ENCODE results near the gene RAB7A. TPM values are rescaled to one million over a fixed set of nuclear protein-coding genes. Genes with fewer than 3 reads are reported as not detected.

RAB7A gene
- total and polyA plus RNA-seq, 2 of the 4 experiments (the other 2 are of a cell fraction), result 57.0 to 240 TPM

DNA sequence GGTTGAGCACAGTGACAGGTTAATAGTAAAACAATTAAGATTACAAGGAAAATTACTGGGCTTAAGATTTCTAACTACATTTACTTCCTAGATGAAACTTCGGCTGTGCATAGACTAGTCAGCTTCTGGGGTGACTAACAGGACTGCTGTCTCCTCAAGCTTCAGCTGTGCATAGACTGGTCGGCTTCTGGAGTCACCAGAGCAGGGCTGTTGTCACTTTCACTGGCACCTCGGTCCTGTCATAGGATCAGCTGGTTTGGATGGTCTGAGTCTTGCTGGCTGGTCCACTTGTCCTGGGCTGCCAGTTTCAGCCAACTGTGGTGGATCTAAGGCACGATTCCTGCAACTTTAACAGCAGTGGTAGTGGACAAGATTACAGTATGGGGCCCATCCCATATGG, 129.6 kb downstream of the RAB7A start:
- Histone ChIP-seq H2BK5ac (ENCODE audit: low read depth, low read length, poor library complexity, severe bottlenecking) (no peak overlapping the region), H4K91ac (ENCODE audit: insufficient read depth, low read depth, low read length) (no peak overlapping the region), H3K9ac (ENCODE audit: low read depth, low read length) (no peak overlapping the region), H3K9me1 (ENCODE audit: insufficient read depth, low read length) (no peaks in the 10 kb centered on the region), H3K79me1 (ENCODE audit: low read depth in 1 of 2, low read length in 2 of 2) (no peaks in the 10 kb centered on the region), H3K27me3 (ENCODE audit: control insufficient read depth, insufficient read depth, low read length) (peaks cover 1% of the 10 kb centered on the region; the same call in 1 of the 2 replicates), H4K5ac (ENCODE audit: low read depth, low read length) (no peak overlapping the region), H2AFZ (replicated peaks; ENCODE audit: low read length, poor library complexity) (no peak overlapping the region), H3K23ac (ENCODE audit: low read depth, low read length) (no peak overlapping the region), H2AK5ac (ENCODE audit: low read depth, low read length) (no peak overlapping the region), H3K27ac (ENCODE audit: insufficient read depth, low read length) (no peak overlapping the region), H2BK120ac (ENCODE audit: low read depth, low read length) (no peak overlapping the region), H3K14ac (replicated peaks; ENCODE audit: low read depth, low read length) (no peak overlapping the region), H3K9me3 (ENCODE audit: control insufficient read depth, insufficient read depth, low read length) (peaks cover 38% of the 10 kb centered on the region), H3K36me3 (ENCODE audit: control insufficient read depth, insufficient read depth, low read length) (no peaks in the 10 kb centered on the region), H3K56ac (ENCODE audit: extremely low read depth, insufficient read depth, low read length) (no peak overlapping the region), H3K18ac (ENCODE audit: low read depth, low read length) (no peak overlapping the region), H2BK15ac (ENCODE audit: low read depth, low read length) (no peak overlapping the region), H4K8ac (ENCODE audit: low read depth in 2 of 2, low read length in 2 of 2) (no peak overlapping the region), H4K20me1 (ENCODE audit: insufficient read depth, low read length) (no peaks in the 10 kb centered on the region), H2AK9ac (replicated peaks; ENCODE audit: low read depth, low read length, poor library complexity) (no peak overlapping the region), H3K4me2 (ENCODE audit: low read depth, low read length) (no peak overlapping the region), H3K4ac (ENCODE audit: low read depth, low read length) (no peak overlapping the region), H2BK20ac (ENCODE audit: low read depth, low read length) (no peak overlapping the region), H3K4me3 (ENCODE audit: insufficient read depth, low read depth, low read length) (no peak overlapping the region), H3K4me1 (ENCODE audit: control insufficient read depth, insufficient read depth, low read length) (no peaks in the 10 kb centered on the region)
- no peak for TF ChIP-seq FOS (IDR thresholded peaks at IDR 0.05; ENCODE audit: low read depth, low read length)
- no peak for TF ChIP-seq RAD21 (IDR thresholded peaks at IDR 0.05; ENCODE audit: low read length)
- TF ChIP-seq USF2 (IDR thresholded peaks at IDR 0.05; ENCODE audit: low read depth, low read length), result no peak
- TF ChIP-seq SMC3 (IDR thresholded peaks at IDR 0.05; ENCODE audit: low read depth, low read length), result no peak
- TF ChIP-seq POLR2A (IDR thresholded peaks at IDR 0.05; ENCODE audit: low read depth, low read length), result no peak
- TF ChIP-seq RCOR1 (IDR thresholded peaks at IDR 0.05; ENCODE audit: insufficient replicate concordance, low read length), result no peak
- TF ChIP-seq MAZ (IDR thresholded peaks at IDR 0.05; ENCODE audit: borderline replicate concordance, low read depth, low read length), result no peak
- no peak for TF ChIP-seq BHLHE40 (IDR thresholded peaks at IDR 0.05; ENCODE audit: low read depth, low read length)
- TF ChIP-seq CHD1 (IDR thresholded peaks at IDR 0.05; ENCODE audit: low read depth, low read length), result no peak
- intact Hi-C loops (cut with micrococcal nuclease) (no loop called here), dilution Hi-C loops (cut with HindIII; ENCODE audit: low sequenced_read_pairs, unreplicated experiment) (no loop called here), in situ Hi-C loops (cut with MboI; ENCODE audit: low sequenced_read_pairs) (no loop called here)
- ATAC-seq (ENCODE audit: low read depth) (no peak), DNase-seq (no peak)
- ChIA-PET CTCF (no interaction called here), POLR2A (ENCODE audit: unreplicated experiment) (no interaction called here)
- BruUV-seq (replicated peaks), result no TSS peak
- 59% methylated on average over 3 of the region's 4 CpGs; no CpG with 5 or more reads in 1 of the 2 experiments for WGBS, 2 experiments (ENCODE audit: extremely low coverage in 2 of 2, insufficient read length in 1 of 2)
